GM12801 (cell line): ENCODE measurements around the gene YAP1.

Source experiments
- TF ChIP-seq, protein P1 (sequence below): IDR thresholded peaks from one replicate; pipeline ENCODE4 v1.5.1; 2011; ENCODE audit warnings: control low read depth; ENCODE audit not compliant: insufficient read length; ENCODE audit errors: extremely low read depth

Gene YAP1

DNA sequence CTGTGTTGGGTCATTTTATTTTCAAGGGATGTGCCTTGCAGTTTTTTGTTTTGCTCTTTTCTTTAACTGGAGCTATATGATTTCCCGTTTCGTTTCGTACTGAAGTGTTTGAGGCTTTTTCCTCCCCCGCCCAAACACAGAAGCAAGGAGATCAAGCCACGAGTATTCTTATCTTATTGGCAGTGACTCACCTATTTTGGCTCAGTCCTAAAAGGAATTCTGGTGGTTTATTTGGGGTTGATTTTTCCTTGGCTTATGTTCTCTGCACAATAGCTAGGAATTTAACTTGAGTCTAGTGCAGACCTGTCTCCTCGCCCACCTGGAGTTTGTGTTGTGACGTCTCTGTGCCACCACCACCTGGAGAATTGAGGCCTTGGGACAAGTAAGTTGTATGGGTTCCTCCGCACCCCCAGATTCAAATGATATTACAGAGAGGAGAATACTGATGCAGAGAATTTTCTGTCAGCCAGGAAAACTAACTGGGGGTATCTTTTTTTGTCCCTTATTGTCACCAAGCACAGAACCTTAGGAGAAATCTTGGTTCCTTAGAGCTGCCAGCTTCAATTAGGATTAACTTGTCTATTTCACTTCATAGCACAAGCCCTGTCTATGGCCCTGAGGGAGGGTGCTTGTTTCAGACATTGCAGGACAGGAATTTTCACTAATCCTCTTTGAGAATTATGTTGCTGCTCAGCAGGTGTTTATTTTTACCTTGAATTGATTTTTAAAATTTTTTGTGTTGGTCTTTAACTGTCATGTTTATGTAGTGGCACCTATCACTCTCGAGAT, 116.6 kb downstream of the YAP1 start:
- TF ChIP-seq, protein P1, sequence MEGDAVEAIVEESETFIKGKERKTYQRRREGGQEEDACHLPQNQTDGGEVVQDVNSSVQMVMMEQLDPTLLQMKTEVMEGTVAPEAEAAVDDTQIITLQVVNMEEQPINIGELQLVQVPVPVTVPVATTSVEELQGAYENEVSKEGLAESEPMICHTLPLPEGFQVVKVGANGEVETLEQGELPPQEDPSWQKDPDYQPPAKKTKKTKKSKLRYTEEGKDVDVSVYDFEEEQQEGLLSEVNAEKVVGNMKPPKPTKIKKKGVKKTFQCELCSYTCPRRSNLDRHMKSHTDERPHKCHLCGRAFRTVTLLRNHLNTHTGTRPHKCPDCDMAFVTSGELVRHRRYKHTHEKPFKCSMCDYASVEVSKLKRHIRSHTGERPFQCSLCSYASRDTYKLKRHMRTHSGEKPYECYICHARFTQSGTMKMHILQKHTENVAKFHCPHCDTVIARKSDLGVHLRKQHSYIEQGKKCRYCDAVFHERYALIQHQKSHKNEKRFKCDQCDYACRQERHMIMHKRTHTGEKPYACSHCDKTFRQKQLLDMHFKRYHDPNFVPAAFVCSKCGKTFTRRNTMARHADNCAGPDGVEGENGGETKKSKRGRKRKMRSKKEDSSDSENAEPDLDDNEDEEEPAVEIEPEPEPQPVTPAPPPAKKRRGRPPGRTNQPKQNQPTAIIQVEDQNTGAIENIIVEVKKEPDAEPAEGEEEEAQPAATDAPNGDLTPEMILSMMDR, result no peak

DNA sequence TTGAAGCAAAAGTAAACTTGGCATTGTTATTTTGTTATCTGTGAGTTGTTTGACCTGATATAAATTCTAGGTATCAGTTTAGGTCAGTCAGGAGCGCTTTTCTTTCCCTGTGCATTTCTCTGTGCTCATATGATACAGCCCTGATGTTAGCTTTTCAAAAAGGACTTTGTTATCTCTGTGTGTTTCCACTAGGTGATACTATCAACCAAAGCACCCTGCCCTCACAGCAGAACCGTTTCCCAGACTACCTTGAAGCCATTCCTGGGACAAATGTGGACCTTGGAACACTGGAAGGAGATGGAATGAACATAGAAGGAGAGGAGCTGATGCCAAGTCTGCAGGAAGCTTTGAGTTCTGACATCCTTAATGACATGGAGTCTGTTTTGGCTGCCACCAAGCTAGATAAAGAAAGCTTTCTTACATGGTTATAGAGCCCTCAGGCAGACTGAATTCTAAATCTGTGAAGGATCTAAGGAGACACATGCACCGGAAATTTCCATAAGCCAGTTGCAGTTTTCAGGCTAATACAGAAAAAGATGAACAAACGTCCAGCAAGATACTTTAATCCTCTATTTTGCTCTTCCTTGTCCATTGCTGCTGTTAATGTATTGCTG, 119.4 kb downstream of the YAP1 start:
- TF ChIP-seq, protein P1, result no peak

DNA sequence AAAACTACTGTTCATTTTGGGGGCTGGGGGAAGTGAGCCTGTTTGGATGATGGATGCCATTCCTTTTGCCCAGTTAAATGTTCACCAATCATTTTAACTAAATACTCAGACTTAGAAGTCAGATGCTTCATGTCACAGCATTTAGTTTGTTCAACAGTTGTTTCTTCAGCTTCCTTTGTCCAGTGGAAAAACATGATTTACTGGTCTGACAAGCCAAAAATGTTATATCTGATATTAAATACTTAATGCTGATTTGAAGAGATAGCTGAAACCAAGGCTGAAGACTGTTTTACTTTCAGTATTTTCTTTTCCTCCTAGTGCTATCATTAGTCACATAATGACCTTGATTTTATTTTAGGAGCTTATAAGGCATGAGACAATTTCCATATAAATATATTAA, 119.9 kb downstream of the YAP1 start:
- TF ChIP-seq, protein P1, result no peak

DNA sequence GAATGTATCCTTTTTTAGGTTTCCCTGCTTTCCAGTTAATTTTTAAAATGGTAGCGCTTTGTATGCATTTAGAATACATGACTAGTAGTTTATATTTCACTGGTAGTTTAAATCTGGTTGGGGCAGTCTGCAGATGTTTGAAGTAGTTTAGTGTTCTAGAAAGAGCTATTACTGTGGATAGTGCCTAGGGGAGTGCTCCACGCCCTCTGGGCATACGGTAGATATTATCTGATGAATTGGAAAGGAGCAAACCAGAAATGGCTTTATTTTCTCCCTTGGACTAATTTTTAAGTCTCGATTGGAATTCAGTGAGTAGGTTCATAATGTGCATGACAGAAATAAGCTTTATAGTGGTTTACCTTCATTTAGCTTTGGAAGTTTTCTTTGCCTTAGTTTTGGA, 120.7 kb downstream of the YAP1 start:
- TF ChIP-seq, protein P1, result no peak

DNA sequence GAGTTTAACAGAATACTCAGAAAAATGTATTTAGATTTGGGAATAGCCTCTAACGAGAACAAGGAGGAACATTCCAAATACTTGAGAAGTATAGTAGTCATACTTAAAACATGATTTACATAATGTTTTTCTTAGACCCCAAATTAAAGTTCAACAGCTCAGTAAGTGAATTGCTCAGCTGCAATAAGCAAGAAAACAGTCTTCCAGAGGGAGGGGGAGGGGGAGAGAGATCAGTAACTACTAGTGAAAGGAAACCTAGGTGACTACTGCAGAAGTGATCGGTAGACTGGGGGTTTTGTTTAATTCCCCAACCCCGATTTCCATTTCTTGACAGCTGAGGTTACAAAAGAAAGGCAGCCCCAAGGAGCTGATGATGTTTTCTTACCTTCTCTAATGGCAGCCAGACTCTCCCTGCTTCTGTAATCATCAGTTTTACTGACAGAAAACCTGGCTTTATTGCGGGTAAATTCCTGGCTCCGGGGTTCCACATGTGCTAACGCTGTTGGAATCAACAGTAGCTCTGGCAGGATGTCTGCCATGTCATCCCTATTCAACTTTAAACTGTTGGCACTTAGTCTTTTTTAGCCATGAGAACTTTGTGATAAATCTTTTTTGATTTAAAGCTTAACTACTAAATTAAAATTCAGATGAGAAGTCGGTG, 124.7 kb downstream of the YAP1 start:
- TF ChIP-seq, protein P1, result no peak

DNA sequence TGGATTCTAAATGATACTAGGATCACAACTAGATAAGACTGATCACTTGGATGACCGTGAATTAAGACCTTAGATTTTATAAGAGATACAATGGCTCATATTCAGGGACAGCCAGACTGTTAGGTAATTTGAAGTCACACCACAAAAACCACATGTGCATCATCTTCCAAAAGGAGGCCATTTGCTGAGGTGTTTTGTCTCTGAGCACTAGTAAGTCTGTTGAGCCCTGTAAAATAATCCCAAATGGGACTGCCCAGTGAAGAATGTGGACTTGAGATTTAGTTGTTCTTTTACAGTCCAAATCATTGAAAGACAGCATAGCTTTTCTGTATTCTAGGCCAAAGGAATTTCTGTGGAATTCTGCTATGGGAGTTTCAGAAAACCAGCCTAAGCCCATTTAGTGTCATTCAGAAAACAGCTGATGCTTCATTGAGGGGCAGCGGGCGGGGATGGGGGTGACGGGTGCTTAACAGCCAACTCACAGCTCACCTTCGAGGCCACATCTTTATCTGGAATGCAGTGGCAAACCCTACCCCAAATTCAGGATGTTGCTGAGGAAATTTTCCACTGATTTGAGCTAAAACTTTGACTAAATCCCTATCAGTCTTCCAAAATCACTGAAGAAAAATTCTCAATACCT, 127.0 kb downstream of the YAP1 start:
- TF ChIP-seq, protein P1, result no peak

DNA sequence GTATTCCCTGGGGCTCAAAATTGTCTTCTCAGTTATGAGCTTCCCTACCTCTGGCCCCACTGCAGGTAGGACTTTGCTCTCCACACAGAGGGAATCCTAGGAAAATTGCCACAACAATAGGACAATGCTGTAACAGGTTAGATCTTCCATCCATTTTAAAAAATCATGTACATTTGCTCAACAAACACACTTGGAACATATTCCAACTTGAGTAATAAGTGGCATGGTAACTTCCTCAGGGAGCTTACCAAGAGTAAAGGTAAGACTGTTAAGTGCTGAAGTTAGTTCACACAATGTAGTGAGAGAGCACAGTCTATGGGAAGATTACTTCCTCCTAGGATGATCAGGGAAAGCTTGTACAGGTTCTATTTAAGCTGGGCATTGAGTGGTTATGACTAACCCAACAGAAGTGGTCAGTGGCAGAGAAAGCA, 128.2 kb downstream of the YAP1 start:
- TF ChIP-seq, protein P1, result no peak
